Right ventricle myocardium superior (tissue), 1 donor: Measurements from ENCODE around the gene EMSY. TPM values are rescaled to one million over a fixed set of nuclear protein-coding genes. Genes with fewer than 3 reads are reported as not detected.
"Not testable (repeated sequence)": the region's sequence is repeated elsewhere in the genome, so short reads cannot be mapped to it uniquely, and the experiment has no call there.

Source experiments
- ATAC-seq: fragments of 200-7000 bp; cut with Tn5 transposase; one replicate; pipeline ENCODE4 v1.9.1; 2020; ENCODE audit warnings: mild to moderate bottlenecking; ENCODE audit not compliant: poor library complexity
- DNase-seq: peaks from one replicate; pipeline ENCODE4 v3.0.0-alpha.2; 2020
- intact Hi-C: fragments of 100-400 bp; cut with DNase I; formaldehyde crosslinking; loops from one replicate; pipeline ENCODE4 v1.11.2; 2022
- long read RNA-seq: library from polyadenylated mRNA; unstranded; transcript quantifications from one replicate; pipeline ENCODE4 v2.0.0, GENCODE V29; 2021
- total RNA-seq: library from RNA; stranded (reverse); fragmentation: NEBNext Ultra II Directional; extraction: Animal tissue kit (Norgen Biotek cat#: 25700); gene quantifications from one replicate; pipeline ENCODE4 v1.2.1, GENCODE V29; 2021
- donor health status: DM: no; HTN: yes; CAD: no; lungs with severe emphysema.

Gene EMSY, protein sequence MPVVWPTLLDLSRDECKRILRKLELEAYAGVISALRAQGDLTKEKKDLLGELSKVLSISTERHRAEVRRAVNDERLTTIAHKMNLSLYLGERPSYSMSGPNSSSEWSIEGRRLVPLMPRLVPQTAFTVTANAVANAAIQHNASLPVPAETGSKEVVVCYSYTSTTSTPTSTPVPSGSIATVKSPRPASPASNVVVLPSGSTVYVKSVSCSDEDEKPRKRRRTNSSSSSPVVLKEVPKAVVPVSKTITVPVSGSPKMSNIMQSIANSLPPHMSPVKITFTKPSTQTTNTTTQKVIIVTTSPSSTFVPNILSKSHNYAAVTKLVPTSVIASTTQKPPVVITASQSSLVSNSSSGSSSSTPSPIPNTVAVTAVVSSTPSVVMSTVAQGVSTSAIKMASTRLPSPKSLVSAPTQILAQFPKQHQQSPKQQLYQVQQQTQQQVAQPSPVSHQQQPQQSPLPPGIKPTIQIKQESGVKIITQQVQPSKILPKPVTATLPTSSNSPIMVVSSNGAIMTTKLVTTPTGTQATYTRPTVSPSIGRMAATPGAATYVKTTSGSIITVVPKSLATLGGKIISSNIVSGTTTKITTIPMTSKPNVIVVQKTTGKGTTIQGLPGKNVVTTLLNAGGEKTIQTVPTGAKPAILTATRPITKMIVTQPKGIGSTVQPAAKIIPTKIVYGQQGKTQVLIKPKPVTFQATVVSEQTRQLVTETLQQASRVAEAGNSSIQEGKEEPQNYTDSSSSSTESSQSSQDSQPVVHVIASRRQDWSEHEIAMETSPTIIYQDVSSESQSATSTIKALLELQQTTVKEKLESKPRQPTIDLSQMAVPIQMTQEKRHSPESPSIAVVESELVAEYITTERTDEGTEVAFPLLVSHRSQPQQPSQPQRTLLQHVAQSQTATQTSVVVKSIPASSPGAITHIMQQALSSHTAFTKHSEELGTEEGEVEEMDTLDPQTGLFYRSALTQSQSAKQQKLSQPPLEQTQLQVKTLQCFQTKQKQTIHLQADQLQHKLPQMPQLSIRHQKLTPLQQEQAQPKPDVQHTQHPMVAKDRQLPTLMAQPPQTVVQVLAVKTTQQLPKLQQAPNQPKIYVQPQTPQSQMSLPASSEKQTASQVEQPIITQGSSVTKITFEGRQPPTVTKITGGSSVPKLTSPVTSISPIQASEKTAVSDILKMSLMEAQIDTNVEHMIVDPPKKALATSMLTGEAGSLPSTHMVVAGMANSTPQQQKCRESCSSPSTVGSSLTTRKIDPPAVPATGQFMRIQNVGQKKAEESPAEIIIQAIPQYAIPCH (N-terminal part only)
- 18.3 TPM for total RNA-seq
- long read RNA-seq, partial matches to known transcripts = 0 of 1 reads
- long read RNA-seq, other reads (novel, unspliced or antisense) = 1 of 1 reads

GRCh38 chr11:76444384-76445120 is at the start of gene EMSY:
Gene EMSY, plus strand, starts transcription at chr11:76445018. Its CDS starts 1,921 bp downstream, at chr11:76446939.
- DNase-seq = peak; percentile 97
- intact Hi-C loops = loop anchor here (10.0 kb wide), 1 partner anchor 60 kb away; the partner anchor contains the start of genes GVQW3 and THAP12
- ATAC-seq = peak; percentile 96

- ATAC-seq (no peak), DNase-seq (no peak)
- intact Hi-C loops = no loop called here
These were observed 49.5 kb upstream of the EMSY start for GRCh38 chr11:76395296-76395695.

DNA sequence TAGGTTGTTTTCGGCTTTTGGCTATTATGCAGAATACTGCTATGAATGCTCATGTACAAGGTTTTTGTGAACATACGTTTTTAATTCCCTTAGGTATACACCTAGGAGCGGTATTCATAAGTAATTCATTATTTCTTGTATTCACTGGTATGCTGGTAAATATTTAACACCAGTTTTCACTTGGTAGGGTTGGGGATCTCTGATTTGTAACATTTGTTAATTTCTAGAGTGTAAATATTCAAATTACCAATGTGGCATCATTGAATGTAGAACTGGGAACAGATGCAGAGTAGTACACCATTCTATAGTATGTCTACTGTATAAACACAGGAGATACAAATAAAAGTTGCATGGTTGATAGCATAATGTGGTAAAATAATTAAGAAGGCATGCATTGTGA is 47.4 kb upstream of the EMSY start:
- DNase-seq = no peak
- intact Hi-C loops = no loop called here
- no peak for ATAC-seq

DNA sequence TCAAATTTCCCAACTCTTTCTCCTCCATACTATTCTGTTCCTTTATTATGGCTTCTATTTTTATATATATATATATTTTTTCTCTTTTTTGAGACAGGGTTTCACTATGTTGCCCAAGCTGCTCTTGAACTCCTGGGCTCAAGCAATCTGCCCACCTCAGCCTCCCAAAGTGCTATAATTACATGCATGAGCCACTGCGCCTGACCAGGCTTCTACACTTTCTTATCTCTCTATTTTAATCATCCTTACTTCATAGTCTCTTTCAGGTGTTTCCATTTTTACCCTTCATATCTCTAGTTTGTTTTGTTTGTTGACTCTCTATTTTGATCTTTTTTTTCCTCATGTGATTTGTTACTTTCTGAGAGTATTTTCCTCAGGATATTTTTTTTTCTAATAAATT is 43.9 kb upstream of the EMSY start:
- no peak for ATAC-seq
- DNase-seq = no peak
- intact Hi-C loops = no loop called here

GRCh38 chr11:76401484-76401883 is 43.3 kb upstream of the EMSY start:
- DNase-seq, ATAC-seq, intact Hi-C loops: not testable (repeated sequence)

DNA sequence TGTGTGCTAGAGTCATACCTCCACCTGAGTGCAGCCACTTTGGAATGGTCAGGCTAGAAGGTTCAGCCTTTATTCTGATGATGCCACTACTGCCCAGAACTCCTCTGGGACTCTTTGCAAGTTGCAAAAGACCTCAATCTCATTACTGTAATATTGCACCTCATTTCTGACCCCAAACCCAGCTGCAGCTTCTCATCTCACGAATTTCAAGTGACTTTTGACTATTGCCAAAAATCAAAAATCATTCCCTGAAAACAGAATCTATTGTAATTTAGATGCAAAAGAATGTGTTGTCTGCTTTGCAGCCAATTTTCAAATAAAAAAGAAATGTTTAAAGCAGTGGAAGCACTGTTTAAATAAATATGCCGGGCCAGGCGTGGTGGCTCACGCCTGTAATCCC is 38.5 kb upstream of the EMSY start:
- ATAC-seq (no peak), DNase-seq (no peak)
- intact Hi-C loops = no loop called here

- intact Hi-C loops = no loop called here
- ATAC-seq (no peak), DNase-seq (no peak)
These were observed 36.5 kb upstream of the EMSY start for GRCh38 chr11:76408171-76408965.

DNA sequence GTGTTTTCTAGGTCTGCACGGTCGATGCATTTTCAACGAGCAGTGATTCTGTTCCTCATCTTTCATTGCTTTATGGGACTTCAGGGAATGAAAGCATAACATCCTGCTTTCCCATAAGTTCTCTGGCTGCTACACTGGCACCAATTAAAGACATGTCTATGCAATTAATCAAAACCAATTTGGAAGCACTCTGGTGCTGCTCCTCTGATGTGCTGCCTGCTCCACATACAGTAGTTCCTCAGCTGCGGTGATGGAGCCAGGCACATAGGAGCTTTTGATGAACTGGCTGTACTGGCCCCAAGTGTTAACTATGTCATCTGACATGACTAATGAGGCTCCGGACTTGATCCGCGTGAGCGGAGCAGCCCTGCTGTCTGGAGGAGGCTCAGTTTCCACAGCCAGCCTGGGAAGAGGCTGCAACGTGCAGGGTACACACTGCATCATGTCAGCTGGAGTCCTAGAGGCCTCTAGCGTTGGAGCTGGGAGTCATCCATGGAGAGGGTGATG is 33.9 kb upstream of the EMSY start:
- intact Hi-C loops = no loop called here
- ATAC-seq = no peak
- DNase-seq = no peak

DNA sequence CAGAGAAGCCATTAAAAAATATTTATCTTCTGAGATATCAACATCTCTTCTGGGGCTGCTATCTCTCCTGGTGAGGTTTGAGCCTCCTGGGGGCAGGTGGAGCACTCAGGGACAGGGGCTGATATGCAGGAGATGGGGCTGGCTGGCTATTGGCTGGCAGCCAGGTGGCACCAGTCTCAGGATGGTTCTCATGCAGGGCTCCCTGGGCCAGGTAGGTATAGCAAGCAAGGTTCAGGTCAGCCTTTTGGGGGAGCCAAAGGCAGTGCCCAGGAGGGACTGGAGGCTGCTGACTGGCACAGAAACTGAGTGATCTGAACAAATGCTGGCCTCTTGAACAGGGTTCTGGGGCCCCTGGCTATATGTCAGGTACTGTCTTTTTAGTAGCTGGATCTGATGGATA is 29.7 kb upstream of the EMSY start:
- no peak for DNase-seq
- no peak for ATAC-seq
- intact Hi-C loops = no loop called here

DNA sequence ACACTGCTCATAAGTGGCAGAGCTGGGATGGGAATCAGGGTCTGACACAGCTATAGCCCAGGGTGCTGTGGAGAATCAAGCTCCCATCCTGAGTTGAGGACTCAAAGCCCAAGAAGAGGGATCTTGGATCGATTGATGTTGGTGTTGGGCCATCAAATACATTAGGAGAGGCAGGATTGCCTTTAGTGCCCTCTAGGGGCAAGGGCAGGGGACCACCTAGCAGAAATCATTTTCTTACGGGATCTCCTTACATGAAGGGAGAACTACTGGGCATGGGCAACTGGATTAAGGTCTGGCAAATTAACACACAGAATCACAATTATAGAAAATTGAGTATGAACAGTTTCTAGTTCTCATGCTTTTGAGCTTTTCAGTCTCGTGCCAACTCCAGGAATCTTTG is 24.9 kb upstream of the EMSY start:
- ATAC-seq (no peak), DNase-seq (no peak)
- intact Hi-C loops = no loop called here

GRCh38 chr11:76424379-76424778 is 20.4 kb upstream of the EMSY start:
- intact Hi-C loops = no loop called here
- DNase-seq (no peak), ATAC-seq (no peak)

- DNase-seq (no peak), ATAC-seq (no peak)
- intact Hi-C loops = no loop called here
These were observed 19.9 kb upstream of the EMSY start for GRCh38 chr11:76424891-76425290.

GRCh38 chr11:76426660-76427059 is 18.2 kb upstream of the EMSY start:
- DNase-seq (no peak), ATAC-seq (no peak)
- intact Hi-C loops = no loop called here

DNA sequence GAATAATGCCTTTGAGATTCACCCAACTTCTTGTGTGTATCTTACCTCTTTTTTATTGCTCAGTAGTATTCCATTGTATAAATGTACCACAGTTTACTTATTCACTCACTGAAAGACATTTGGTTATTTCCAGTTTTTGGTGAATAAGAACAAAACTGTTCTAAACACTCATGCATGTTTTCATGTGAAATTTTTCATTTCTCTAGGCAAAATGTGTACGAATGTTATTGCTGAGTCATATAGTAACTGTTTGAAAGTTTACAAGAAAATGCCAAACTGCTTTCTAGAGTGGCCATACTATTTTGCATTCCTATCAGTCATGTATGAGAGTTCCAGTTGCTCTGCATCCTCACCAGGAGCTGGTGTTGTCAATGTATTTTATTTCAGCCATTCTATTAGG is 8.8 kb upstream of the EMSY start:
- intact Hi-C loops = no loop called here
- DNase-seq = no peak
- no peak for ATAC-seq

DNA sequence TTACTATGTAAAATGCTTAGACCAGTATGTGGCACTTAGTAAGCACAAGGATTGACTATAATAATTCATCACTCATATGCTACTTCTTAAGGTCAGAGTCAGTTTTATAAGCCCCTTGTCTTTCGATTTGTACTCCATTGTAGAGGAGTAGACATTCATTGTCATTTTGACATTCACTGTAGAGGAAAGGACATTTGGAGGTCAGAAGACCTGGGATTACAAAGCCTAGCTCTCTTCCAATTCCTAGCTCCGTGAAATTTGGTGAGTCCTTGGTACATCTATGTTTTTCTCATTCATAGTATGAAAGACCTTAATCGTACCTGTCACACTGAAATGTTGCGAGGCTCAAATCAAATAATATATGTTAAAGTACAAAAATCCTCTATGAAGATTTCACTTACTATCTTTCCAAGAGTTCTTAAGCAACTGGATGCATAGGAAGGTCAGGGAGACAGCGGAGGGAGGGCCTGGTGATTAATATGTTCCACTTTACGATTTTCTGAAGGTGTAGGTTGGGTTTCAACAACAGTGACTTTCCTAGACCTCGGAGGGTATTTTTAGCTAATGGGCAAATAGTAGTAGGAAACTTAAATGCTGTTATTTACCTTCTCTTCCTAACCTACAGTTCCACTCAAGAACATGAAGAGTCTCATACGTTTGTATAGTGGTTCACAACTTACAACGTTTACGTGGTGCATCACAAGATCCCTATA is 1.4 kb upstream of the EMSY start:
- intact Hi-C loops = loop anchor here (10.0 kb wide), 1 partner anchor 59 kb away; the partner anchor contains the start of genes GVQW3 and THAP12
- ATAC-seq (no peak), DNase-seq (no peak)

GRCh38 chr11:76444065-76444383 is 794 bp upstream of the EMSY start:
- intact Hi-C loops = loop anchor here (10.0 kb wide), 1 partner anchor 59 kb away; the partner anchor contains the start of genes GVQW3 and THAP12
- no peak for DNase-seq
- ATAC-seq = no peak
